ENCODE measurements around the gene ATAD1. TPM values are rescaled to one million over a fixed set of nuclear protein-coding genes. Genes with fewer than 3 reads are reported as not detected.
"Not testable (repeated sequence)": the region's sequence is repeated elsewhere in the genome, so short reads cannot be mapped to it uniquely, and the experiment has no call there.

The ATAD1 gene
- total RNA-seq, 1 donor from 2014 or later: 71.0 TPM

GRCh38 chr10:87847550-87847949 lies 29.5 kb upstream of the ATAD1 start:
- H3K36me3 Mint-ChIP-seq (ENCODE audit: low read depth, unreplicated experiment): no peaks in the 10 kb centered on the region
- Histone ChIP-seq H3K79me2 (ENCODE audit: insufficient read depth, low read length) (no peaks in the 10 kb centered on the region), H3K4me1 (ENCODE audit: insufficient read depth, low read length) (peaks cover 14% of the 10 kb centered on the region), H3K9ac (ENCODE audit: low read length) (no peak overlapping the region), H4K20me1 (ENCODE audit: insufficient read depth, low read length) (no peaks in the 10 kb centered on the region), H3K27me3 (ENCODE audit: insufficient read depth, low read length) (no peaks in the 10 kb centered on the region), H3K4me3 (ENCODE audit: insufficient read depth, low read depth, low read length) (no peak overlapping the region), H3K36me3 (ENCODE audit: insufficient read depth, low read length) (no peaks in the 10 kb centered on the region), H2AFZ (ENCODE audit: low read depth, low read length) (no peak overlapping the region), H3K27ac (ENCODE audit: low read depth, low read length) (no peak overlapping the region), H3K9me3 (ENCODE audit: insufficient read depth, low read depth, low read length) (no peaks in the 10 kb centered on the region), H3K4me2 (ENCODE audit: low read length) (no peak overlapping the region)
- H3K4me3 Mint-ChIP-seq (ENCODE audit: unreplicated experiment): no peak overlapping the region
- TF ChIP-seq EZH2 (IDR thresholded peaks at IDR 0.05; ENCODE audit: insufficient read depth, low read length) (no peak), CTCF (IDR thresholded peaks at IDR 0.05; ENCODE audit: insufficient read depth, low read depth, low read length) (no peak)
- peaks cover 23% of the 10 kb centered on the region for H3K4me1 Mint-ChIP-seq (ENCODE audit: low read depth, unreplicated experiment)
- FAIRE-seq (no peak), DNase-seq (ENCODE audit: low read depth) (no peak)
- no peaks in the 10 kb centered on the region for H3K9me3 Mint-ChIP-seq (ENCODE audit: unreplicated experiment)
- no peaks in the 10 kb centered on the region for H3K27me3 Mint-ChIP-seq (ENCODE audit: low read depth, unreplicated experiment)
- no peak overlapping the region for H3K27ac Mint-ChIP-seq (ENCODE audit: unreplicated experiment)

GRCh38 chr10:87846711-87847110 lies 28.7 kb upstream of the ATAD1 start:
- not testable (repeated sequence) for H3K27me3 Mint-ChIP-seq (ENCODE audit: low read depth, unreplicated experiment); H3K4me3 Mint-ChIP-seq (ENCODE audit: unreplicated experiment); H2AFZ ChIP-seq (ENCODE audit: low read depth, low read length); H3K4me2 ChIP-seq (ENCODE audit: low read length); H4K20me1 ChIP-seq (ENCODE audit: insufficient read depth, low read length); H3K9me3 Mint-ChIP-seq (ENCODE audit: unreplicated experiment); H3K27me3 ChIP-seq (ENCODE audit: insufficient read depth, low read length); H3K27ac Mint-ChIP-seq (ENCODE audit: unreplicated experiment); H3K36me3 ChIP-seq (ENCODE audit: insufficient read depth, low read length); H3K79me2 ChIP-seq (ENCODE audit: insufficient read depth, low read length); H3K9me3 ChIP-seq (ENCODE audit: insufficient read depth, low read depth, low read length); H3K9ac ChIP-seq (ENCODE audit: low read length); H3K4me3 ChIP-seq (ENCODE audit: insufficient read depth, low read depth, low read length); DNase-seq (ENCODE audit: low read depth); H3K36me3 Mint-ChIP-seq (ENCODE audit: low read depth, unreplicated experiment); FAIRE-seq
- H3K27ac ChIP-seq (ENCODE audit: low read depth, low read length): peak overlapping the region; percentile 62
- peaks cover 27% of the 10 kb centered on the region for H3K4me1 Mint-ChIP-seq (ENCODE audit: low read depth, unreplicated experiment)
- peaks cover 14% of the 10 kb centered on the region for H3K4me1 ChIP-seq (ENCODE audit: insufficient read depth, low read length)

DNA sequence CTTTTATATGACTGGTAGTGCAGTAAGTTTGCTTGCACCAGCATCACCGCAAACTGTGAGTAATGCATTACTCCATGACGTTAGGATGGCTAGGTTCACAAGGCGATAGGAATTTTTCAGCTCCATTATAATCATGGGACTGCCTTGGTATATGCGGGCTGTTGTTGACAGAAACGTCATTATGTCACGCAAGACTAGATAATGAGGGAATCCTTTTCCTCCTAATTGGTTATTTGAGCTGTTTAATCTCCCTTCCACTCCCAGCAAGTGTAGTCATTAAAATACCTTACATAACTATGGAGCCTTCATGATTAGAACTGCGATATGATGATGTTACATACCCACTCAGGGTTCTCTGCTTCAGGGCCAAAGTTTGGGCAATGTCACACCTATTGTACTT lies 28.0 kb upstream of the ATAD1 start:
- H3K4me2 ChIP-seq (ENCODE audit: low read length): no peak overlapping the region
- peak; percentile 76 for FAIRE-seq
- DNase-seq (ENCODE audit: low read depth): peak; percentile 92
- H4K20me1 ChIP-seq (ENCODE audit: insufficient read depth, low read length): no peaks in the 10 kb centered on the region
- H3K27ac ChIP-seq (ENCODE audit: low read depth, low read length): peak overlapping the region; percentile 62
- no peak overlapping the region for H3K27ac Mint-ChIP-seq (ENCODE audit: unreplicated experiment)
- no peak overlapping the region for H3K9ac ChIP-seq (ENCODE audit: low read length)
- H3K27me3 Mint-ChIP-seq (ENCODE audit: low read depth, unreplicated experiment): no peaks in the 10 kb centered on the region
- no peaks in the 10 kb centered on the region for H3K36me3 ChIP-seq (ENCODE audit: insufficient read depth, low read length)
- H3K9me3 ChIP-seq (ENCODE audit: insufficient read depth, low read depth, low read length): no peaks in the 10 kb centered on the region
- H2AFZ ChIP-seq (ENCODE audit: low read depth, low read length): no peak overlapping the region
- H3K36me3 Mint-ChIP-seq (ENCODE audit: low read depth, unreplicated experiment): no peaks in the 10 kb centered on the region
- H3K9me3 Mint-ChIP-seq (ENCODE audit: unreplicated experiment): no peaks in the 10 kb centered on the region
- H3K4me3 Mint-ChIP-seq (ENCODE audit: unreplicated experiment): no peak overlapping the region
- peaks cover 14% of the 10 kb centered on the region for H3K4me1 ChIP-seq (ENCODE audit: insufficient read depth, low read length)
- H3K4me1 Mint-ChIP-seq (ENCODE audit: low read depth, unreplicated experiment): peaks cover 27% of the 10 kb centered on the region
- H3K27me3 ChIP-seq (ENCODE audit: insufficient read depth, low read length): no peaks in the 10 kb centered on the region
- H3K79me2 ChIP-seq (ENCODE audit: insufficient read depth, low read length): no peaks in the 10 kb centered on the region
- TF ChIP-seq EZH2 (IDR thresholded peaks at IDR 0.05; ENCODE audit: insufficient read depth, low read length): no peak
- TF ChIP-seq CTCF (IDR thresholded peaks at IDR 0.05; ENCODE audit: insufficient read depth, low read depth, low read length): no peak
- no peak overlapping the region for H3K4me3 ChIP-seq (ENCODE audit: insufficient read depth, low read depth, low read length)

All from astrocyte (in vitro differentiated cells and primary cell).